ENCODE data around the gene RAD51B.

- TF ChIP-seq, protein P1, sequence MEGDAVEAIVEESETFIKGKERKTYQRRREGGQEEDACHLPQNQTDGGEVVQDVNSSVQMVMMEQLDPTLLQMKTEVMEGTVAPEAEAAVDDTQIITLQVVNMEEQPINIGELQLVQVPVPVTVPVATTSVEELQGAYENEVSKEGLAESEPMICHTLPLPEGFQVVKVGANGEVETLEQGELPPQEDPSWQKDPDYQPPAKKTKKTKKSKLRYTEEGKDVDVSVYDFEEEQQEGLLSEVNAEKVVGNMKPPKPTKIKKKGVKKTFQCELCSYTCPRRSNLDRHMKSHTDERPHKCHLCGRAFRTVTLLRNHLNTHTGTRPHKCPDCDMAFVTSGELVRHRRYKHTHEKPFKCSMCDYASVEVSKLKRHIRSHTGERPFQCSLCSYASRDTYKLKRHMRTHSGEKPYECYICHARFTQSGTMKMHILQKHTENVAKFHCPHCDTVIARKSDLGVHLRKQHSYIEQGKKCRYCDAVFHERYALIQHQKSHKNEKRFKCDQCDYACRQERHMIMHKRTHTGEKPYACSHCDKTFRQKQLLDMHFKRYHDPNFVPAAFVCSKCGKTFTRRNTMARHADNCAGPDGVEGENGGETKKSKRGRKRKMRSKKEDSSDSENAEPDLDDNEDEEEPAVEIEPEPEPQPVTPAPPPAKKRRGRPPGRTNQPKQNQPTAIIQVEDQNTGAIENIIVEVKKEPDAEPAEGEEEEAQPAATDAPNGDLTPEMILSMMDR (conservative IDR thresholded peaks at IDR 0.05), result no peak
- TF ChIP-seq ZFX (IDR thresholded peaks at IDR 0.05), result no peak
Observed at GRCh38 chr14:68405961-68406360, 586.4 kb downstream of the RAD51B start.

Data from C4-2B (cell line).